SK-N-SH treated with all-trans-retinoic acid at 6 μM for 48 hours (cell line): ENCODE data around the gene SEPTIN1.

Experiments
- TSHZ2 ChIP-seq: fragments of 250-450 bp; sonication (Bioruptor Pico); IDR thresholded peaks from 2 replicates; pipeline ENCODE4 v1.5.0; 2020; ENCODE audit warnings: mild to moderate bottlenecking, moderate library complexity
- ZC3H10 ChIP-seq: fragments of 250-450 bp; sonication (Bioruptor Pico); IDR thresholded peaks from 2 replicates; pipeline ENCODE4 v1.5.1; 2021; ENCODE audit warnings: mild to moderate bottlenecking, moderate library complexity
- ZFP3 ChIP-seq: fragments of 250-450 bp; sonication (Bioruptor Pico); IDR thresholded peaks from 2 replicates; pipeline ENCODE4 v1.5.0; 2020; ENCODE audit warnings: mild to moderate bottlenecking, moderate library complexity

GRCh38 chr16:30369938-30370455 lies 12.4 kb downstream of the SEPTIN1 start:
- TF ChIP-seq TSHZ2 (CRISPR knock-in tag) (no peak), ZFP3 (CRISPR knock-in tag) (no peak), ZC3H10 (CRISPR knock-in tag) (no peak)
